Gastroesophageal sphincter (tissue), 3 donors: ENCODE data around the gene PLS1.

ENCODE experiments used
- POLR2A ChIP-seq, 2 donors: fragments of 450-650 bp; IDR thresholded peaks; one replicate each; pipeline ENCODE4 v1.6.1; 2017; ENCODE audit warnings: antibody characterized with exemption in 2 of 2, mild to moderate bottlenecking in 2 of 2, moderate library complexity in 1 of 2
- TF ChIP-seq, protein P1 (sequence below), 4 experiments: fragments of 200-600 bp in 2 of 4; fragments of 450-650 bp in 2 of 4; sonication (generic) in 1 of 4; IDR thresholded peaks; one replicate each; pipeline ENCODE4 v1.5.1; 2017 to 2019; ENCODE audit warnings: antibody characterized with exemption in 4 of 4, mild to moderate bottlenecking in 2 of 4, moderate library complexity in 2 of 4

GRCh38 chr3:142625153-142625440, 28.9 kb downstream of the PLS1 start:
- TF ChIP-seq, protein P1, sequence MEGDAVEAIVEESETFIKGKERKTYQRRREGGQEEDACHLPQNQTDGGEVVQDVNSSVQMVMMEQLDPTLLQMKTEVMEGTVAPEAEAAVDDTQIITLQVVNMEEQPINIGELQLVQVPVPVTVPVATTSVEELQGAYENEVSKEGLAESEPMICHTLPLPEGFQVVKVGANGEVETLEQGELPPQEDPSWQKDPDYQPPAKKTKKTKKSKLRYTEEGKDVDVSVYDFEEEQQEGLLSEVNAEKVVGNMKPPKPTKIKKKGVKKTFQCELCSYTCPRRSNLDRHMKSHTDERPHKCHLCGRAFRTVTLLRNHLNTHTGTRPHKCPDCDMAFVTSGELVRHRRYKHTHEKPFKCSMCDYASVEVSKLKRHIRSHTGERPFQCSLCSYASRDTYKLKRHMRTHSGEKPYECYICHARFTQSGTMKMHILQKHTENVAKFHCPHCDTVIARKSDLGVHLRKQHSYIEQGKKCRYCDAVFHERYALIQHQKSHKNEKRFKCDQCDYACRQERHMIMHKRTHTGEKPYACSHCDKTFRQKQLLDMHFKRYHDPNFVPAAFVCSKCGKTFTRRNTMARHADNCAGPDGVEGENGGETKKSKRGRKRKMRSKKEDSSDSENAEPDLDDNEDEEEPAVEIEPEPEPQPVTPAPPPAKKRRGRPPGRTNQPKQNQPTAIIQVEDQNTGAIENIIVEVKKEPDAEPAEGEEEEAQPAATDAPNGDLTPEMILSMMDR (IDR thresholded peaks at IDR 0.05), result no peak
- TF ChIP-seq POLR2A (IDR thresholded peaks at IDR 0.05), result no peak
